GM19239 (cell line): Measurements from ENCODE around the gene TTLL6.
A peak's percentile ranks its signal among the peaks of the same experiment; 100 is the strongest.
"Not testable (repeated sequence)": the region's sequence is repeated elsewhere in the genome, so short reads cannot be mapped to it uniquely, and the experiment has no call there.

Source experiments
- DNase-seq: peaks from one replicate; pipeline ENCODE4 v3.0.0; 2011; ENCODE audit warnings: low spot score; ENCODE audit not compliant: insufficient read length
- FAIRE-seq: peaks from 2 replicates; lab custom pipeline; 2011; peaks lifted over from hg19 to GRCh38; lab: Jason Lieb, UNC

The TTLL6 gene

DNA sequence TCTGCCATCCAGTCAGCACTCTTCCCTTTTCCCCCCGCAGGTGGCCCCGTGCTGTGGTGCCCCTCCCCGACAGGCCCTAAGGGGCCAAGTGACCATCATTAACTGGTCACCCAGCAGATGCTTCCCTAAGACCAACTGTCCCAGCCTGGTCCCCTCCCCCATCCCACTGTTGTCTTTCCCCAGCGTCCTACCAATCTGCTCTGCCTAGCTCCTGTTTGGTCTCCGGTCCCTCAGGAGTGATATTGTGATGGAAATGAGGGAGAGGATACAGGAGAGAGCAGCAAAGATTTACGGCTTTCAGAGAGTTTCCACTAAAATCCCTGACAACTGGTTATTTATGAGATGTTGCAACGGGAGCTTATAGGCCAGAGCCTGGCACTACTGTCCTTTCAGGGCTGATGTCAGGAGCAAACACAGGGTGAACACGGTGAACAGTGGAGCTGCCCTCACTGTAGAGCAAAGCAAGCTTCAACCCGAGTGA lies 1.4 kb upstream of the TTLL6 start:
- DNase-seq (no peak), FAIRE-seq (no peak)

DNA sequence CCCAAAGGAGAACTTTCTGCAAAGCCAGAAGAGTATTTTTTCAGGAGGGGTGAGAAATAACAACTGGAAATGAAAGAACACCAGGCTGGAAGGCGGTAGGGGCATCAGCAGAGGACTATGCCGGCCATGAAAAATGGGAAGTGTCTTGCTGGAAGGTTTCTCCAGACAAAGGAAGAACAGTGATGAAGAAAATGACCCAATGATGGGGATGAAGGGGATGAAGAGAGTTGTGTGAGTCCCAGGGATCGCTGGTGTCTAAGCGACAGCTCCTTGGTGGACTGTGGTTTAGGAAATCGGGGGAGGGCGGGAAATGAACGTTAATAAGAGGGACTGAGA lies 623 bp downstream of the TTLL6 start:
- DNase-seq (no peak), FAIRE-seq (no peak)

DNA sequence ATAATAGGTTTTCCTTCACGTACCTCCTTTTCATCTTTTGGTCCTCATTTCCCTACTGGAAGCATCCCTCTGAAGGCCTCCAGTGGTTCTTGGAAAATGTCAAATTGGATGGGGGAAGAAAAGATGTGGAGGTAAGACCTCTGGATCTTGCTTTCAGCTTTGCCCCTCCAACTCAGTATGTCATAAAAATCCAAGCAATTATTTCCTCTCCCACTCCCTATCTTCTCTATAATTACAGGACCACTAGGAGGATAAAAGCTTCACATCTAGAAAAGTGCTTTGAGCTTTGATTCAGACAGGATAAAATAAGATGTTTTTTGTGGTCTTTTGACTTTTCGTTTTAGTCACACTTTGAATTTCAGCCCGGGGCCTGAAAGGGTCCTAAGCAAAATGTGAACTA lies 1.7 kb downstream of the TTLL6 start:
- no peak for FAIRE-seq
- no peak for DNase-seq

DNA sequence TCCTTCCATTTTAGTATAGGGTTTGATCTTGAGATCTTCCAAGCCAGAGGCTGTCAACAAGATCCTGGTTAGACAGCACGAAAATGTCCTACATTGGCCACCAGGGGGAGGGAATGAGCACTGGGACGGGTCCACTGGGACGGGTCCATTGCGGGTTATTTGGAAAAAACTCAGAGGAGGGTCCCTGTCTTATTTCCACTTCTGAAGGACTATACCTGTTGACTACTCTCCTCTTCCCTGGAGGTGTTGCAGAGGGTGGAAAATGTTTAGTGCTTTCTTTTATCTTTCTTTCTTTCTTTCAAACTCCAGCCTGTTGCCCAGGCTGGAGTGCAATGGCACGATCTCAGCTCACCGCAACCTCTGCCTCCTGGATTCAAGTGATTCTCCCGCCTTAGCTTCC lies 2.5 kb downstream of the TTLL6 start:
- DNase-seq (peak; percentile 81), FAIRE-seq (peak; percentile 54)

DNA sequence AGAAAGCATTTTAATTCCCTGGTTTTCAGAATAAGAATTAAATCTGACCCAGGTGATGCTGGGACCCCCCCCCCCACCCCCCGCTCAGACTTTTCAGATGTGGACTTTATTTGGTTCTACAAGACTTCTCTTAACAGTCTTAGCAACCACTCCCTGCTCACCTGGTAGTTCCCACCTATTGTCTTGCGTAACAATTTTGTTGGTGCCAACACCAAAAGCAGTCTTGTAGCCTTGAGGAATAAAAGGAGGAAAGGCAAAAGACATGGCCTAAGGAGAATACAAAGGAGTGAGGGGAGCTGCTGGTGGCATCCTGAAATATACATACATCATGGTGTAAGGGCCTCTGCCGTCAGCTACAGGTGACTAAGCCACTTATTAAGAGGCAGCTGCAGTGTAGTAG lies 5.0 kb downstream of the TTLL6 start:
- no peak for DNase-seq
- no peak for FAIRE-seq

DNA sequence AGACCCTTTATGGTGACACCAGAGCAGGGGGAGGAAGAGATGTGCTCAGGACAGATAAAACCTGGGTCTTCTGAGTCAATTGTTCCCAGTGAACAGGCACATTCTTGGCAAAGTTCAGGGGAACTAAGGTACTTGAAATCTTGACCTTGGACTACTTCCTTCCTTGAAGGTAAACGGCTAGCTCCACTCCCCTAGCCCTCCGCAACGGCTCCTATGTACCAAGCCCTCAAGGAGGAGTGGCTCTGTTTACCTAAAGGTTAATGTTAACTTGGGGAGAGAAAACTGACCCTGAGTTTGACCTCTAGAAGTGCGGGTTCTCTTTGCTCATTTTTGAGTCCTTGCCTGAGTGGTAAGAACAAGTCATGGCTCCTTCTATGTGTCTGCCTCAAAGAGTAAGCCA lies 7.8 kb downstream of the TTLL6 start:
- FAIRE-seq (no peak), DNase-seq (no peak)

DNA sequence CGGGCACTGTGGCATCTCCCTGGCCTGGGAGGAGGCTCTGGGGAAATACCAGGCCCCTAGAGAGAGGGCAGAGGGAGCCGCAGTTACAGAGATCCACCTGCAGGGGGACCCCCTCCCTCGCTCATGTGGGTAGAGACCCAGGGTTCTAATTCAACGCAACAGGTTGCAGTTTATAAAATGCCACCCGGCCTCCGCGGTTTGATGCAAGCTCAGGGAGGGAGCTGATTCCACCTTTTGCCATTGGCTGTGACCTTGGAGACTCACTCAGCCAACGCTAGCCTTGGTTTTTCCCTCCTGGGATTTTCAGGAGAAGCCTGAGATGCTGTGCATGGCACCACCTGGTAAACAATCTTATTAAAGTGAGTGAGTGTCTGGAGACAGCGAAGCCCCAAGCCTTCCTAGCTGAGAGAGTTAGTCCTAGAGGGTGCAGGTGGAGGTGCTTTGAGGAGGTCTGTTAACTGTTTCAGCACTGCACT lies 12.1 kb downstream of the TTLL6 start:
- peak; percentile 66 for DNase-seq
- peak; percentile 83 for FAIRE-seq

DNA sequence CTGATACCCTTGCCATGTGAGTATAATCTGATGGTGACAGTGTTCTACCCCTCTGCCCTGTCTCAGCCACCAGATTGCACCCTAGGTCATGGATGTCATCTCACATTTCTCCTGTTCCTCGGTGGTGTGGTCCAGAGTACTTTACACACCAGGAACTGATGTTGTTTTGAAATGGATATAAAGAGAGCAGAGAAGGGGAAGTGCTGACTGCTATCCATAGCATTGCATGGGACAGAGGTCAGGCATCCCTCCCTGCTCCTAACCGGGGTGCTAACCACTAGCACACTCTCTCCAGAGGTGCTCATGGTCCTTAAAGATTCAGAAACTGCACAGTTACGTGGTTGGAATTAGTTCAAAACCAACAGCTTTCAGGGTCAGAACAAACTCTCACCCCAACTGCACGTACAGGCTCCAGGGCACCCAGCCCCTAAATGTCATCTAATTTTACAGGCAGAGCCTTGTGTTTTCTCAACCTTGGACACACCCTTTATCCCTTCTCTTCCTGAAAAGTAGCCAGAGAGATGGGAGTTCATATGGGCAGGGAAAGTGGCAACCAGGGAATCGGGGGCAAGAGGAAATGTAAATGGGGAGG lies 16.3 kb downstream of the TTLL6 start:
- no peak for FAIRE-seq

DNA sequence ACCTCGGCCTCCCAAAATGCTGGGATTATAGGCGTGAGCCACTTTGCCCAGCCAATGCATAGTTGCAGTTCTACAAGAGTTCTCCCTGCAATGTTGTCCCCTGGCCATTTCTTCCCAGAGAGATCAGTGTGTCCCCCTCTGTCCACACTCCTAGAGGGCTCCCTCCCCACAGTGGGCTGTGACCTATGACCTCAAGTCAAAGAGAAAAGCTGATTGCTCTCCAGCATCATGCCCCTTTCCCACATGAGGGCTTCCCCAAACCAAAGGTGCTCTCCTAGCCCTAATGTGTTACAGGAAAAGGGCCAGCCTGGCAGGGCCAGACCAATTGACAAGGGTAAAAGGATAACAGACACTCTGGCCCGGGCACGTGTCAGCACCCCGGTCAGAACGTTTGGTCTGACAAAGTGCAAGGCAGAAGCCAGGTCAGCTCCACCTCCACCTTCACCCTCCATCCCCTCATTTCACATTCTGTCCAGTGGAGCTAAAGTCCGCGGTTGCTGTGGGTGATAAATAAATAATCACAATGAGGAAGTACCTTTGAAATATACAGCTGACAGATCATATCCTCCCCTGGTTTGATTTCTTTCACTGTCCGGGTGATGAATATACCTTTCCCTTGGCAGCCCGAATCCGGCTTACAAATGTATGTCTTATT lies 17.8 kb downstream of the TTLL6 start:
- DNase-seq, result no peak
- no peak for FAIRE-seq

More for the DNA sequence above, 16.3 kb downstream of the TTLL6 start:
- no peak for DNase-seq

DNA sequence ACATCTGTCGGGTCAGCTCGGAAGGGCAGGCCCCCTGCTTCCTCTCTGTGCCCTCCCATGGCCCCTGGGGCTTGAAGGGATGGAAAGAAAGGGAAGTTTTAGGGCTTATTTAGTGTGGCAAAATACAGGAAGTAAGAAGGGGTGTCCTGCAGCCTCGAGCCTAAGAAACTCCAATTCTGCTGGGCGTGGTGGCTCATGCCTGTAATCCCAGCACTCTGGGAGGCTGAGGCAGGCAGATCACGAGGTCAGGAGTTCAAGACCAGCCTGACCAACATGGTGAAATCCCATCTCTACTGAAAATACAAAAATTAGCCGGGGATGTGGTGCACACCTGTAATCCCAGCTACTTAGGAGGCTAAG lies 20.9 kb downstream of the TTLL6 start:
- FAIRE-seq, DNase-seq: not testable (repeated sequence)

DNA sequence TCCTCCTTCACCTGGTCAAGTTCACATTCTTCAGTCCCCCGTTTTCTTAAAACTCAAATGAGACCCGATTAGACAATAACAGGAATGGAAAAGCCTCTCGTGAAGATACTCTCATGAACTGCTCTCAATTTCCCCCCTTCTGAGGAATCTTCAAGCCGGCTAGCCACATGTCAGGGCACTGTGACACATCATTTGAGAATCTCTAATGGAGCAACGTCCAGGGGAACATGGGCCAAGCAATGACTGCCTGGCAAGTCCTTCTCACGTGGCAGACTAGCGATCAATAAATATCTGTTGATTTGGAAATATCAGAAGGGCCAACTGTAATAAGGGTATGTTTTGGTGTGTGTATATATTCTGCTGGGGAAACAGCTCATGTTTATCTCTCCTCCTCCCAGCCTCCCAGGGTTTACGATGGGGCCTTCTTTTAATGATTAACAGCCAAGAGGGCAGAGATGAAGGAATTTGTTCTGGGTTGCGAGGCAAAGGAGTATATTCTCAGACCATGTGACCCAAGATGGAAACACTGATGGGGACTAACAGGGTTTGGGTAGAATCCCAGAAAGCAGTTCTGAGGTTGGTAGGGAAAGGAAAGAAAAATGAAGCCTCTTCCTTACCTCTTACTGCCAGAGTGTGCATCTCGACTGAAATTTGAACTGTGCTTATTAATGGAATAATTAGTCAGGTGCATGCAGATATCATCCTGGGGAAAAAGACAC lies 21.4 kb downstream of the TTLL6 start:
- FAIRE-seq, result no peak
- DNase-seq, result no peak

DNA sequence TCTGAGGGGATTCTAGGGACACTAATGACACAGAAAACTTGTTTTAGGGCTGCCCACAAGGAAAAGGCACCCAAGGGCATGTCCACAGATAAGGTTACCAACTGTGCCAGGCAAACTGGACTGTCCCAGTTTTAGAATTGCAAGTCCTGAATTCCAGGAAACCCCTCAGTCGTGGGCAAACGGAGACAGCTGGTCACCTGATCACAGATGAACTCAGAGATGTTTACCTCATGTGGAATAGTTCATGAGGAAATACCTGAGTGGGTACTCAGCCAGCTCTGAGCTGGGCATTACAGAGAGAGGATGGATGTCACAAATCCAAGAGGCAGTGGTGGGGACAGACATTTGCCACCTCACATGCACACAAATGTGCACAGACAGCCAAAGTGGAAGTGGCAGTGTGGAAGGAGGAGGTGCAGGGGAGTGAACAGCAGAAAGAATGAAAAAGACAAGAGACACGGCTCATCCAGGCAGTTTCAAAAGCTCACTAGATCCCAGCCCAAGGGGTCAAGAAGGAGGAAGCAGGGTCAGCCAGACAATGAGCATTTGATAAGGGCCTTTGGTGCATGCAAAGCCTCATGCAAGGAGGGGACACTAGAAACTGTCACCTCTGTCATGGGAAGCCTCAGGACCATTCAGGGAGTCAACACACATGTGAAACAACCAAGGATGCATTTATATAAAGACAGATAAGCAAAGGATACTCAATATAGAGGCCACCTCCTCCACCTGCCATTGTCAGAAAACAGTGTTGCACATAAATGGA lies 24.8 kb downstream of the TTLL6 start:
- FAIRE-seq, result no peak
- no peak for DNase-seq

DNA sequence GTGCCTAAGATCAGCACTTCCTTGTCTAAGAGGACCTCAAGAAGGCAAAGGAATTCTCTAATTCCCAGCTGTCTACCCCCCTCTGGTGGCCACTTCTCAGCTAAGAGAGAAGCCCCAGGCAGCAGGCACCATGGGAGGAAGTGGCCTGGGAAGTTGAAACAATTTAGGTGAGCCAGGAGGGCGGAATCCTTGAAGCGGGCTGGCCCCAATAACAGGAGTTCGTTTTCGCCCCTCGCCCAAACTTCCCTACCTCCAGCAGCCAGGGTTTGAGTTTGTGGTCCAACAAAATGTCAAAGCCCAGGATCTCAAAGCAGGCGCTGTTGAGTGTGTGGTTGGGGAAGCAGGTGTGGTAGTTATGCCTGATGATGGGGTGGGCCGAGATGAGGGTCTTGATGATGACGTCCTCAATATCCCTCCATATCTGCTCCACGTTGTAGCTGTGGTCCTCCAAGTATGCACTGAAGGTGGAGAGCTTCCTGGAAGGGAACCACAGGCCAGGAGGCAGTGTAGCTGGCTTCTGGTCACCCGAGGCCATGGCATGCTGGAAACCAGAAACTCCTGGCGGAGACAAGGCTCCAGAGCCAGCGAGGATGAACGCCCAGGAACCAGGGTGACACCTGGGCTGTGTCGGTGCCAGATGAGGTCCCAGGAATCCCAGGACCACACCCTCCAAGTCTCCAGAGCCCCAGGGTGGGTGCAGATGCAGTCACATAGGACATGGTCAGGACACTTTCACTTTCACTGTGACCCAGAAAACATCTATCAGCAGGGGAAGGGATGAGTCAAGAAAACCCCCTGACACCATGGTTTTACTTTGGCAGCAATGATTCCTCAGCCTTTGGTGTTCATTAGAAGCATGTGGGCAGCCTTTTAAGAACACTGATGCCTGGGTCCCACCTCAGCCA lies 25.6 kb downstream of the TTLL6 start:
- FAIRE-seq (peak; percentile 77), DNase-seq (peak; percentile 39)

DNA sequence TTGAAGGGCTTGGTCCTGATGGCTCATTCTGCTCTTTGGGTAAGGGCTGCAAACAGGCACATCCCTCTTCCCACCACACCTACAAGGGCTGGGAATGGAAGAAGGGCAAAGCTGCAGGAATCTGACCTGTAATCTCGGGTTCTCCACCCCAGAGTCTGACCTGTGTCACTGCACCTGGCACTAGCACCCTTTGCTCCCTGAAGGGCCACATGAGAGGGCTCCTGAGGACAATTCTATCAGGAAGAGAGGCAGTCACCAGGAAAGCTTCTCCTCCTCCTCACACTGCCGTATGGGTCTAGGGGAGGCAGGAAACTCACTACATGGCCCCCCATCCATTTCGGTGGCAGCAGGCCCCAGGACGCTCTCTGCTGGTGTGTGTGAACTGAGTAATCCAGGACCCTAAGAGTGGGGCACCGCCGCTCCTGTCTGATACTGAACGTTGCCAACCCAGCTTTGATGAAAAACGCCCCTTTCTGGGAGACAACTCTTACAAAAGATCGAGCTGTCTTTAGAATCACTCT lies 26.4 kb downstream of the TTLL6 start:
- DNase-seq (no peak), FAIRE-seq (no peak)

DNA sequence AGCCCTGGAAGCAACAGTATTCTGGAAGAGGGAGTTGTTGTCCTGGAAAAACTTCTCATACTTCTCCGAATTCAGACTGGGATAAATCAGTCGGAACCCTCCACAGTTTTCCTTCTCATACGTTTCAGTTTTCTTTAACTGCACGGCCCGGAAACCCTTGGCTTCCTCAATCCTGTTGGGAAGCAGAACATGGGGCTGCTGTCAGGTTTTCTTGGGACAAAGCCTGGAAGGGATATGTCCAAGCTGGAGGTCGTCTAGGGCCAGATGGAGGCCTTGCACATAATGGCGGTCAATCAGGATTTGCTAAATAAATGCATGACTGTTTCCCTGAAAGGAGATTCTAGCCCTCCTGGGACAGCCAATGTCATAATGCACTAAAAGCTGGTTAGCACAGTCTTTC lies 29.2 kb downstream of the TTLL6 start:
- no peak for FAIRE-seq
- no peak for DNase-seq

DNA sequence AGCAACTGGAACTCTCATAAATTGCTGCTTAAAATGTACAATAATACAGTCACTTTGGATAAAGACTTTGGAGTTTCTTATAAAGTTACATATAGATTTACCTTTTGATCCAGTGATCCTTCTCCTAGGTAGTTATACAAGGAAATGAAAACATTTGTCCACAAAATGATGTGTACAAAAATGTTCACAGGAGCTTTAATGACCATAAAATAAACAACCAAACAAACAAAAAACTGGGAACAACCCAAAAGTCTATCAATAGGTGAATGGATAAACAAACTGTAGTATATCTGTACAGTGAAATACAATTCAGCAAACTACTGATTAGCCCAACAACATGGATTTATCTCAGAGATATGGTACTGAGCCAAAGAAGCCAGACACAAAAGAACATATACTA lies 37.6 kb downstream of the TTLL6 start:
- no peak for DNase-seq

DNA sequence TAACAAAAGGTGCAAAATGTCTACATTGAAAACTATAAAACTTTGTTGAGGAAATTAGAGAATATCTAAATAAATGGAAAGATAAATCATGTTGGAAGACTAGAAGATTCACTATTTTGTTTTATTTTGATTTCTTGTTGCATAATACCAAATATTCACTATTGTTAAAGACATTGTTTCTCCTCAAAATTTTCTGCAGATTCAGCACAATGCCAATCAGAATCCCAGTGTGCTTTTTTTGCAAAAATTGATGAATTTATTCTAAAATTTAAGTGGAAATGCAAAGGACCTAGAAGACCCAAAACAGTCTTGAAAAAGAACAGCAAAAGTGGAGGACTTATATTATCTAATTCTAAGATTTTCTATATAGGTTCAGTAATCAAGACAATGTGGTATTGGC lies 40.4 kb downstream of the TTLL6 start:
- no peak for FAIRE-seq
- DNase-seq, result no peak

More for the DNA sequence above, 37.6 kb downstream of the TTLL6 start:
- no peak for FAIRE-seq

DNA sequence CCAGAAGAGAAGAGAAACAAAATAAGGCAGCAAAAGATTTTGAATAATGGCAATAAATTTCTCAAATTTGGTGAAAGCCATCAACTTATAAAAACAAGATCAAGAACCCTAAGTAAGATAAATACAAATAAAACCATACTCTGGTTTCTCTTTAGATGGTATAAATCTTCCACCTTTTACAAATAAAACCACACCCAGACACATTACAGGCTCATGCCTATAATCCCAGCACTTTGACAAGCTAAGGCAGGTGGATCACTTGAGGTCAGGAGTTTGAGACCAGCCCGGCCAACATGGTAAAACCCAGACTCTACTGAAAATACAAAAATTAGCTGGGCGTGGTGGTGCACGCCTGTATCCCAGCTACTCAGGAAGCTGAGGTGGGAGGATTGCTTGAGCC lies 43.8 kb downstream of the TTLL6 start:
- DNase-seq (no peak), FAIRE-seq (no peak)

DNA sequence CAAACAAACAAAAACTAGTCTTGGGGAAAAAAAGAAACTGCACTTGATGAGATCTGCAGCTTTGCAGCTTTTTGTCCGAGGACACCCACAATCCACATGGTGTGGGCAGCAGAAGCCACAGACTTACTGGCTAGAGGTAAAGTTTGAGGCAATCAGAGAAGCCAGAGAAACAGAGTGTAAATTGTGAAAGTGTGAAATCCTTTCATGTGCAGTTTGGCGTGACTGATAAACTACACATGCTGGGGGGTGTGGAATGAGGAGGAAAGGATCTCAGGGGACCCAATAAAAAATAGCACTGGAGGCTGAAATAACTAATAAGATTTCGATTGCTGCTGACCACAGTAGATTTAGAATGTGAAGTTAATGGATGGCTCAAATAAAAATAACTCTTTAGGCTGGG lies 46.1 kb downstream of the TTLL6 start:
- FAIRE-seq (no peak), DNase-seq (no peak)
